NCI-H460 (cell line): ENCODE measurements around the gene RNF141. TPM values are rescaled to one million over a fixed set of nuclear protein-coding genes. Genes with fewer than 3 reads are reported as not detected.

Source experiments
- DNase-seq: peaks from one replicate; pipeline ENCODE4 v3.0.0-alpha.2; 2016; ENCODE audit warnings: low read depth; ENCODE audit errors: extremely low read depth
- total RNA-seq: library from RNA; depleted of rRNA; stranded (reverse); fragments of >200 nt; shearing (Covaris generic); gene quantifications from 2 replicates; pipeline ENCODE4 v1.2.3, GENCODE V29; 2014

Gene RNF141
- total RNA-seq, 1 experiment from 2014 or later = 15.3 TPM

GRCh38 chr11:10499874-10500601 lies 40.9 kb downstream of the RNF141 start:
- DNase-seq = no peak

- no peak for DNase-seq
Measured at GRCh38 chr11:10499452-10499851, 41.5 kb downstream of the RNF141 start.

GRCh38 chr11:10498426-10499250 lies 42.3 kb downstream of the RNF141 start:
- DNase-seq = no peak

GRCh38 chr11:10498022-10498400 lies 43.0 kb downstream of the RNF141 start:
- no peak for DNase-seq

GRCh38 chr11:10497371-10498021 lies 43.5 kb downstream of the RNF141 start:
- DNase-seq = no peak

GRCh38 chr11:10496296-10496936 lies 44.6 kb downstream of the RNF141 start:
- no peak for DNase-seq

- DNase-seq = no peak
Measured at GRCh38 chr11:10495464-10495786, 45.6 kb downstream of the RNF141 start.

- DNase-seq = no peak
Measured at GRCh38 chr11:10494636-10495463, 46.1 kb downstream of the RNF141 start.

- no peak for DNase-seq
Measured at GRCh38 chr11:10493041-10493663, 47.8 kb downstream of the RNF141 start.

- no peak for DNase-seq
Measured at GRCh38 chr11:10492084-10492483, 48.9 kb downstream of the RNF141 start.

- peak; percentile 78 for DNase-seq
Measured at GRCh38 chr11:10490398-10491241, 50.4 kb downstream of the RNF141 start.

- no peak for DNase-seq
Measured at GRCh38 chr11:10490032-10490397, 51.0 kb downstream of the RNF141 start.

GRCh38 chr11:10488934-10489691 lies 51.9 kb downstream of the RNF141 start:
- DNase-seq = no peak

- no peak for DNase-seq
Measured at GRCh38 chr11:10488121-10488933, 52.7 kb downstream of the RNF141 start.

- DNase-seq = no peak
Measured at GRCh38 chr11:10487002-10487647, 53.9 kb downstream of the RNF141 start.

GRCh38 chr11:10486161-10486840 lies 54.7 kb downstream of the RNF141 start:
- DNase-seq = no peak
